Measurements from ENCODE around the gene CBX8.
A peak's percentile ranks its signal among the peaks of the same experiment; 100 is the strongest.

CBX8 gene

DNA sequence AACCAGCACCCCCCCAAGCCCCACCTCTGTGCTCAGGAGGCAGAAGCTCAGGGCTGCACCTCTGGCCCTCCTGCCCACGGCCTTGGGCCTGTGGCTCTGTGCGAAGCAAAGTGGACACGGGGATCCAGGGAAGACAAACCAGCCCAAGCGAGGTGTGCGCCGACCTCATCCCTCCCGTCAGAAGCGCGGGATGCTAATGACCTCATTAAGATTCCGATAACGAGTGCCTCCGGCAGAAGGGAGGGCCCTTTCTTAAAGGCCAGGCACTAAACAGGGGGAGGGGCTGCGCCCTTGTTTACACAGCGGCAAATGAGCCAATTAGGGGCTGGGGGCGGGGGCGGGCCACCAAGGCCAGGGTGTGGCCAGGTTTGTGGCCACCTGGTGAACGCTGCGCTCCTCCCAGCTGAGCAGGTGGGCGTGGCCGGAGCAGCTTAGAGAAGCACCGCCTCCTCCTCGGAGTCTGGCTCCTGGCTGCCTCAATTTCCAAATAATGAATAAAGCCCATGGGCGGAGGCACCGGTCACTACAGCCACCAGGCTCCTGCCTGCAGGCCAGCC, 39.2 kb upstream of the CBX8 start:
- peak; percentile 57 for DNase-seq (ENCODE audit: low read depth)
- no peak for TF ChIP-seq MYC (IDR thresholded peaks at IDR 0.05; ENCODE audit: low read depth, low read length)
- TF ChIP-seq MAX (IDR thresholded peaks at IDR 0.05; ENCODE audit: low read depth, low read length): no peak
- TF ChIP-seq, protein P1, sequence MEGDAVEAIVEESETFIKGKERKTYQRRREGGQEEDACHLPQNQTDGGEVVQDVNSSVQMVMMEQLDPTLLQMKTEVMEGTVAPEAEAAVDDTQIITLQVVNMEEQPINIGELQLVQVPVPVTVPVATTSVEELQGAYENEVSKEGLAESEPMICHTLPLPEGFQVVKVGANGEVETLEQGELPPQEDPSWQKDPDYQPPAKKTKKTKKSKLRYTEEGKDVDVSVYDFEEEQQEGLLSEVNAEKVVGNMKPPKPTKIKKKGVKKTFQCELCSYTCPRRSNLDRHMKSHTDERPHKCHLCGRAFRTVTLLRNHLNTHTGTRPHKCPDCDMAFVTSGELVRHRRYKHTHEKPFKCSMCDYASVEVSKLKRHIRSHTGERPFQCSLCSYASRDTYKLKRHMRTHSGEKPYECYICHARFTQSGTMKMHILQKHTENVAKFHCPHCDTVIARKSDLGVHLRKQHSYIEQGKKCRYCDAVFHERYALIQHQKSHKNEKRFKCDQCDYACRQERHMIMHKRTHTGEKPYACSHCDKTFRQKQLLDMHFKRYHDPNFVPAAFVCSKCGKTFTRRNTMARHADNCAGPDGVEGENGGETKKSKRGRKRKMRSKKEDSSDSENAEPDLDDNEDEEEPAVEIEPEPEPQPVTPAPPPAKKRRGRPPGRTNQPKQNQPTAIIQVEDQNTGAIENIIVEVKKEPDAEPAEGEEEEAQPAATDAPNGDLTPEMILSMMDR (IDR thresholded peaks at IDR 0.05; ENCODE audit: low read depth, low read length): no peak
- TF ChIP-seq POLR2A (IDR thresholded peaks at IDR 0.05; ENCODE audit: extremely low read depth, insufficient read length): no peak

GRCh38 chr17:79835470-79835899, 38.6 kb upstream of the CBX8 start:
- no peak for TF ChIP-seq POLR2A (IDR thresholded peaks at IDR 0.05; ENCODE audit: extremely low read depth, insufficient read length)
- no peak for TF ChIP-seq MAX (IDR thresholded peaks at IDR 0.05; ENCODE audit: low read depth, low read length)
- TF ChIP-seq, protein P1 (IDR thresholded peaks at IDR 0.05; ENCODE audit: low read depth, low read length): no peak
- no peak for TF ChIP-seq MYC (IDR thresholded peaks at IDR 0.05; ENCODE audit: low read depth, low read length)
- H3K4me3 ChIP-seq (ENCODE audit: low read depth, low read length): no peak overlapping the region
- peak; percentile 14 for DNase-seq (ENCODE audit: low read depth)

More for the DNA sequence above, 39.2 kb upstream of the CBX8 start:
- H3K4me3 ChIP-seq (ENCODE audit: low read depth, low read length): no peak overlapping the region

DNA sequence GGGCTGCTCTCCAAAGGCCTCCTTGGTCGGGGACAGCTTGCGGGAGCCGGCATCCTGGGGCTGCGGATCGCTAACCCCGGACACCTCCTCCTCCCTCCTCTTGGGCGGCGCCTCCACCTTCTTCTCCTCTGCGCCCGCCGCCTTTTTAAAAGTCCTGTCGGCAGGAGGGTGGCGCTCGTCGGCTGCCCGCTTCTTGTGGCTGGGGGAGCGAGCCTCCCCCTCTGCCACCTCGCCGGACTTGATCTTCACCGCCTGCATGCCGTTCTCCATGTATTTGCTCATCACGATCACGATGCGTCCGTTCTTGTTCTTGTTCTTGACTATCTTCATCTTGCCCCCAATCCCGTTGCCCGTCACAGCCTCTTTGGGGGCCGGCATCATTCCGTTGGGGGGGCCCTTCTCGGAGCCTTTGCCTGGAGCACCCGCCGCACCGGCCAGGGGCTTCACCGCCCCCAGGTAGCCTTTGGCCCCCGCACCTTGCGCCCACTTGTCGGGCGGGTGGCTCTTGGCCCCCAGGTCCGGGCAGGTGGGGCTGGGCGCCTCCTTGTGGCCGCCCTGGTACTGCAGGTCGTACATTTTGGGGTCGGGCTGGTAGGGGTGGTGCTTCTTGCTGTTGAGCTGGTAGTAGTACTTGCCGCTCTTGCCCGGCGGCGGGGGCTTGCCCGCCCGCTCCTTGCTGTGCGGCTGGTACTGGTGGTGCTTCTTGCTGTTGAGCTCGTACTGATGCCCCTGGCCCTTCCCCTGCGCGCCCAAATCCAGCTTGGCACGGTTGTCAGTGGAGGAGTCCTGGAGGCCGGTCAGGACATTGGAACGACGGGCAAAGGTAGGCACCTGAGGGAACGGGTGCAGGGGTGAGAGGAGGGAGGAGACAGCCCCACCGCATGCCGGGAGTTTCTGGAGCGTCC, 37.9 kb upstream of the CBX8 start:
- H3K4me3 ChIP-seq (ENCODE audit: low read depth, low read length): no peak overlapping the region
- peak; percentile 36 for DNase-seq (ENCODE audit: low read depth)
- no peak for TF ChIP-seq MAX (IDR thresholded peaks at IDR 0.05; ENCODE audit: low read depth, low read length)
- TF ChIP-seq MYC (IDR thresholded peaks at IDR 0.05; ENCODE audit: low read depth, low read length): no peak
- TF ChIP-seq, protein P1 (IDR thresholded peaks at IDR 0.05; ENCODE audit: low read depth, low read length): peak; percentile 52

- H3K4me3 ChIP-seq (ENCODE audit: low read depth, low read length): no peak overlapping the region
- TF ChIP-seq POLR2A (IDR thresholded peaks at IDR 0.05; ENCODE audit: extremely low read depth, insufficient read length) (no peak), MYC (IDR thresholded peaks at IDR 0.05; ENCODE audit: low read depth, low read length) (no peak), MAX (IDR thresholded peaks at IDR 0.05; ENCODE audit: low read depth, low read length) (no peak)
- TF ChIP-seq, protein P1 (IDR thresholded peaks at IDR 0.05; ENCODE audit: low read depth, low read length): no peak
- DNase-seq (ENCODE audit: low read depth): no peak
Measured at GRCh38 chr17:79833744-79834564, 37.1 kb upstream of the CBX8 start.

DNA sequence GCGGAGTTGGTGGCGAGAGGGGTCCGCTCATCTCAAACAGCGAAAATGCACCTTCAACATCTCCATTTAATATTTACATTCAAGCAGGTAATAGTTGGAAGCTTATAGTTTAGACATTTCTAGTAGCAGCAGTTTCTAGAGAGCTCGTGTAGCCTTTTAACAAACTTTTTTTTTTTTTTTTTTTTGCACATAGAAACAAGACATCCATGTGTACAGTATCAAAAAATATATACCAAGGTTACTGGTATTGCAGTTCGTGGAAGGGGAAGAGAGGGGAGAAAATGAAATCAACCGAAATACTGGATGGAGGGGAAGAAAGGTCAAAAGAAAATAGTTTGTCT, 36.2 kb upstream of the CBX8 start:
- no peak overlapping the region for H3K4me3 ChIP-seq (ENCODE audit: low read depth, low read length)
- DNase-seq (ENCODE audit: low read depth): no peak
- no peak for TF ChIP-seq MAX (IDR thresholded peaks at IDR 0.05; ENCODE audit: low read depth, low read length)
